Erythroblast (primary cell): ENCODE measurements around the gene TMEM258.

Experiments used
- GATA1 ChIP-seq: IDR thresholded peaks from 2 replicates; pipeline ENCODE4 v1.6.1; 2011; ENCODE audit warnings: low read depth, mild to moderate bottlenecking, control low read depth, low read length, moderate library complexity
- POLR2A ChIP-seq: IDR thresholded peaks from 2 replicates; pipeline ENCODE4 v1.6.1; 2011; ENCODE audit warnings: mild to moderate bottlenecking, low read length

DNA sequence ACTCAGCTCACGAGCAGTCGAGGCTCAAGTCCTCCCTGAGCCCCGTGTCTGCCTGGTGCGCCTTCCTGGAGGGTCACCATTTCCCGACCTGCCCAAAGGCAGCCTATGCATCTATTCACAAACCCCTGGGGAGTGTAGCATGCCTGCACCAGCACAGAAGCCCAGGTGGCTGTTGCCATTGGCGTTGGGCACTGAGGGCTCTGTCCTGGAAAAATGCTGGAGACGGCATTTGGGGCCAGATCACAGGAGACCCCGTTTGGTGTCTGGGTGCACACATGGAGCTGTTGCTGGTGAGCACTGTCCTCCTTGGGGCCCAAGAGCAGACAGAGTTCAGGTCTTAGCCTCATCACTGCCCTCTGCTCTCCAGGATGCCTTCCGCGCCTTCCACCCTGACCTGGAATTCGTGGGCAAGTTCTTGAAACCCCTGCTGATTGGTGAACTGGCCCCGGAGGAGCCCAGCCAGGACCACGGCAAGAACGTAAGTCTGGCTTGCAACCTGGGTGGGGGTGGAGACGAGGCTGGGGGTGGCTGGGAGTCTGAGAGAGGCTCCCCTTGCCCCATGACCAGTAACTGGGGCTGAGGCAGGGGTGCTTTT lies 45.1 kb upstream of the TMEM258 start:
- TF ChIP-seq GATA1 (no peak), POLR2A (peak; percentile 61)
